Fibroblast of skin of left biceps (primary cell): ENCODE data around the gene MYO9B.
"Not testable (repeated sequence)": the region's sequence is repeated elsewhere in the genome, so short reads cannot be mapped to it uniquely, and the experiment has no call there.

Experiments
- DNase-seq, 2 experiments: peaks; one replicate each; pipeline ENCODE4 v3.0.0-alpha.2; 2013; ENCODE audit warnings: low read depth in 2 of 2

Gene MYO9B

GRCh38 chr19:17144771-17145170 lies 69.2 kb downstream of the MYO9B start:
- DNase-seq: not testable (repeated sequence)

- DNase-seq: no peak
These were observed 70.2 kb downstream of the MYO9B start for GRCh38 chr19:17145546-17146497.

GRCh38 chr19:17148130-17148529 lies 72.6 kb downstream of the MYO9B start:
- DNase-seq: no peak

GRCh38 chr19:17149393-17150135 lies 74.0 kb downstream of the MYO9B start:
- DNase-seq: no peak

GRCh38 chr19:17153996-17154395 lies 78.4 kb downstream of the MYO9B start:
- DNase-seq: no peak

- DNase-seq: no peak
These were observed 79.7 kb downstream of the MYO9B start for GRCh38 chr19:17155251-17155650.

- no peak for DNase-seq
These were observed 80.8 kb downstream of the MYO9B start for GRCh38 chr19:17156296-17156946.

- DNase-seq: no peak
These were observed 81.3 kb downstream of the MYO9B start for GRCh38 chr19:17156947-17157302.

- DNase-seq: no peak
These were observed 83.0 kb downstream of the MYO9B start for GRCh38 chr19:17158584-17158983.

- no peak for DNase-seq
These were observed 84.2 kb downstream of the MYO9B start for GRCh38 chr19:17159466-17160393.

GRCh38 chr19:17160908-17161307 lies 85.3 kb downstream of the MYO9B start:
- DNase-seq: no peak

- not testable (repeated sequence) for DNase-seq
These were observed 86.6 kb downstream of the MYO9B start for GRCh38 chr19:17162131-17162530.

- DNase-seq: no peak
These were observed 87.0 kb downstream of the MYO9B start for GRCh38 chr19:17162580-17162979.

- no peak for DNase-seq
These were observed 88.1 kb downstream of the MYO9B start for GRCh38 chr19:17163652-17164051.

GRCh38 chr19:17164639-17165038 lies 89.1 kb downstream of the MYO9B start:
- DNase-seq: no peak

- no peak for DNase-seq
These were observed 90.1 kb downstream of the MYO9B start for GRCh38 chr19:17165715-17166114.

GRCh38 chr19:17170538-17171297 lies 95.1 kb downstream of the MYO9B start:
- DNase-seq: no peak

- no peak for DNase-seq
These were observed 96.3 kb downstream of the MYO9B start for GRCh38 chr19:17171874-17172273.

- no peak for DNase-seq
These were observed 97.2 kb downstream of the MYO9B start for GRCh38 chr19:17172624-17173345.

- DNase-seq: no peak
These were observed 102.7 kb downstream of the MYO9B start for GRCh38 chr19:17178291-17178690.
